ENCODE measurements around the gene KHNYN. TPM values are rescaled to one million over a fixed set of nuclear protein-coding genes. Genes with fewer than 3 reads are reported as not detected.

Gene KHNYN
- total and polyA plus RNA-seq, 12 donors: 18.5 to 76.9 (median 45.1) TPM

GRCh38 chr14:24463017-24463883 is 33.5 kb downstream of the KHNYN start:
- Histone ChIP-seq H3K4me1 (replicated peaks in 1 of 2) (no peaks in the 10 kb centered on the region), H3K36me3 (replicated peaks in 1 of 2) (no peaks in the 10 kb centered on the region), H3K27me3 (no peaks in the 10 kb centered on the region), H3K9me3 (replicated peaks in 1 of 3) (no peaks in the 10 kb centered on the region), H3K4me3 (no peak overlapping the region), H3K27ac (no peak overlapping the region)
- DNase-seq: no peak
- 53 to 89% (median 66%) methylated on average over 5 of the region's 5 CpGs for WGBS, 4 donors
- no peak for TF ChIP-seq CTCF (IDR thresholded peaks at IDR 0.05)
- TF ChIP-seq POLR2A (IDR thresholded peaks at IDR 0.05): no peak
- intact Hi-C loops (cut with DNase I): no loop called here

GRCh38 chr14:24463884-24464785 is 34.4 kb downstream of the KHNYN start:
- no peaks in the 10 kb centered on the region for H3K27me3 ChIP-seq
- DNase-seq: no peak
- WGBS, 4 donors: 69 to 94% (median 76%) methylated on average over 4 of the region's 4 CpGs
- intact Hi-C loops (cut with DNase I): no loop called here
- H3K4me1 ChIP-seq (replicated peaks in 1 of 2): no peaks in the 10 kb centered on the region
- H3K27ac ChIP-seq: no peak overlapping the region
- H3K9me3 ChIP-seq (replicated peaks in 1 of 3): no peaks in the 10 kb centered on the region
- H3K4me3 ChIP-seq: no peak overlapping the region
- TF ChIP-seq CTCF (IDR thresholded peaks at IDR 0.05): no peak
- TF ChIP-seq POLR2A (IDR thresholded peaks at IDR 0.05): no peak
- H3K36me3 ChIP-seq (replicated peaks in 1 of 2): no peaks in the 10 kb centered on the region

GRCh38 chr14:24465368-24465767 is 35.6 kb downstream of the KHNYN start:
- 98 to 100% (median 98%) methylated on average over 3 of the region's 3 CpGs for WGBS, 4 donors
- intact Hi-C loops (cut with DNase I): no loop called here
- no peaks in the 10 kb centered on the region for H3K9me3 ChIP-seq (replicated peaks in 1 of 3)

More at GRCh38 chr14:24465368-24465767, 35.6 kb downstream of the KHNYN start:
- H3K4me3 ChIP-seq: no peak overlapping the region
- no peak for DNase-seq
- no peaks in the 10 kb centered on the region for H3K4me1 ChIP-seq (replicated peaks in 1 of 2)
- no peaks in the 10 kb centered on the region for H3K36me3 ChIP-seq (replicated peaks in 1 of 2)
- H3K27ac ChIP-seq: no peak overlapping the region
- TF ChIP-seq CTCF (IDR thresholded peaks at IDR 0.05): no peak
- TF ChIP-seq POLR2A (IDR thresholded peaks at IDR 0.05): no peak
- H3K27me3 ChIP-seq: no peaks in the 10 kb centered on the region
